NCI-H2196 (cell line): ENCODE results near the gene CDC42EP1.
"Not testable (repeated sequence)": the region's sequence is repeated elsewhere in the genome, so short reads cannot be mapped to it uniquely, and the experiment has no call there.

ENCODE experiments used
- DNase-seq: peaks from one replicate; lab custom pipeline; 2025; ENCODE audit not compliant: unreplicated experiment; lab: John Stamatoyannopoulos, UW

The CDC42EP1 gene

GRCh38 chr22:37559901-37560607, at the start of gene CDC42EP1:
Gene CDC42EP1 (plus strand): TSS chr22:37560480. CDS start chr22:37566350, 5,870 bp downstream.
- no peak for DNase-seq

- DNase-seq, result no peak
Measured at GRCh38 chr22:37511395-37512104, 48.7 kb upstream of the CDC42EP1 start.

- DNase-seq, result no peak
Measured at GRCh38 chr22:37514526-37515051, 45.7 kb upstream of the CDC42EP1 start.

- no peak for DNase-seq
Measured at GRCh38 chr22:37515901-37516300, 44.4 kb upstream of the CDC42EP1 start.

- DNase-seq, result no peak
Measured at GRCh38 chr22:37516456-37516855, 43.8 kb upstream of the CDC42EP1 start.

GRCh38 chr22:37517826-37518450, 42.3 kb upstream of the CDC42EP1 start:
- DNase-seq, result no peak

- DNase-seq, result no peak
Measured at GRCh38 chr22:37518509-37519267, 41.6 kb upstream of the CDC42EP1 start.

- peak; percentile 38 for DNase-seq
Measured at GRCh38 chr22:37519268-37520195, 40.7 kb upstream of the CDC42EP1 start, which contains the start of gene CARD10. Gene CARD10 (minus strand): TSS chr22:37519415. CDS start chr22:37519200, 215 bp downstream.

GRCh38 chr22:37520776-37521191, 39.5 kb upstream of the CDC42EP1 start:
- DNase-seq, result no peak

GRCh38 chr22:37521236-37521739, 39.0 kb upstream of the CDC42EP1 start:
- no peak for DNase-seq

- DNase-seq, result no peak
Measured at GRCh38 chr22:37522482-37522881, 37.8 kb upstream of the CDC42EP1 start.

- DNase-seq, result no peak
Measured at GRCh38 chr22:37525073-37525745, 35.1 kb upstream of the CDC42EP1 start.

GRCh38 chr22:37525746-37526350, 34.4 kb upstream of the CDC42EP1 start:
- DNase-seq, result no peak

GRCh38 chr22:37526376-37526775, 33.9 kb upstream of the CDC42EP1 start:
- DNase-seq, result no peak

GRCh38 chr22:37527081-37527752, 33.1 kb upstream of the CDC42EP1 start:
- not testable (repeated sequence) for DNase-seq

GRCh38 chr22:37527952-37528351, 32.3 kb upstream of the CDC42EP1 start:
- not testable (repeated sequence) for DNase-seq

- DNase-seq, result no peak
Measured at GRCh38 chr22:37529652-37530345, 30.5 kb upstream of the CDC42EP1 start.
